HG03066 (cell line): ENCODE data around the gene PHPT1.
"Not testable (repeated sequence)": the region's sequence is repeated elsewhere in the genome, so short reads cannot be mapped to it uniquely, and the experiment has no call there.

ENCODE experiments used
- ATAC-seq: cut with Tn5 transposase; IDR thresholded peaks from one replicate; pipeline ENCODE4 v1.9.1; 2021; ENCODE audit warnings: low read depth; ENCODE audit not compliant: unreplicated experiment

Gene PHPT1

GRCh38 chr9:136857581-136858412 lies 8.6 kb downstream of the PHPT1 start:
- no peak for ATAC-seq

DNA sequence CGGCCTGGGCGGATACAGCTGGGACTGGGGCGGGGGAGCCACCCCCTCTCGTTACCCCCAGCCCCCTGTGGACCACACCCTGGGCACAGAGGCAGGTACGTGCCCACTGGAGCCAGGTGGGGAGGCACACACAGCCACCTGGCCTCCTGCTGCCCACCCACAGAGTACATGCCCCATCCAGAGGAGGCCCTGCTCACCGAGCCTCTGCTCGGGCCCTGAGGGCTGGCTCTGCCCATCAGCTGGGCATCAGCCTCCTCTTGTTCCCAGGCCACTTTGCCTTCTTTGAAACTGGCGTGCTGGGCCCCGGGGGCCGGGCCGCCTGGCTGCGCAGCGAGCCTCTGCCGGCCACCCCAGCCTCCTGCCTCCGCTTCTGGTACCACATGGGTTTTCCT lies 9.2 kb downstream of the PHPT1 start:
- ATAC-seq, result no peak

DNA sequence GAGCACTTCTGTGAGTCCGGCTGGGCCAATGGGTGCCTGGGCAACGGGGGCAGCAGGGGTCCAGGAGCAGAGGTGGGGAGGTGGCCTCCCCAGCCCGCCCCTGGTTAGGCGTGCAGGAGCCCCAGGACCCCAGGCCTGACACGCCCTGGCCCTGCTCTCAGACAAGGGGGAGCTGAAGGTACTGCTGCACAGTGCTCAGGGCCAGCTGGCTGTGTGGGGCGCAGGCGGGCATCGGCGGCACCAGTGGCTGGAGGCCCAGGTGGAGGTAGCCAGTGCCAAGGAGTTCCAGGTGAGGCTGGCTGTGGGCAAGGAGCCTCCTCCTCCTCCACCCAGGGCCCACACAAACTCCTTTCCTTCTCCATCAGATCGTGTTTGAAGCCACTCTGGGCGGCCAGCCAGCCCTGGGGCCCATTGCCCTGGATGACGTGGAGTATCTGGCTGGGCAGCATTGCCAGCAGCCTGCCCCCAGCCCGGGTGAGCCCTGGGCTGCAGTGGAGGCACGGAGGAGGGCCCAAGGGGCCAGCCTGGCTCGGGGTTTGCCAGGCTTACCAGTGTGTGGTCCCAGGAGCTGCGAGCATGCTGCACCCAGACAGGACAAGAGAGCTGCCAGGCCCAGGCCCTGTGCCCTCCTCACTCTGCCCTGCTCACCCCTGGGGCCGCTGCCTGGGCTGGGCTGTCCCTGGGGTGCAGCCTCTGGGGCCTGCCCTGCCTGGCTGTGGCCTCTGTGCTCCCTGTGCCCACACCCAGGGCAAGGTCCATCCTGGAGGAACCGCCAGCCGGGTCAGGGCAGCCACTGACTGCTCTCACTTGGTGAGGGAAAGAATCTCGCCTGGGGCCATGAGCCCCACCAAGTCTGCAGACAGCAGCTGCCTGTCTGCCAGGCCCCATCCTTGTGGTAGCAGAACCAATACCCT lies 9.9 kb downstream of the PHPT1 start:
- no peak for ATAC-seq

- no peak for ATAC-seq
Measured at GRCh38 chr9:136860529-136860928, 11.3 kb downstream of the PHPT1 start.

GRCh38 chr9:136860933-136861873 lies 12.0 kb downstream of the PHPT1 start:
- ATAC-seq, result no peak

- no peak for ATAC-seq
Measured at GRCh38 chr9:136861874-136862457, 12.8 kb downstream of the PHPT1 start.

DNA sequence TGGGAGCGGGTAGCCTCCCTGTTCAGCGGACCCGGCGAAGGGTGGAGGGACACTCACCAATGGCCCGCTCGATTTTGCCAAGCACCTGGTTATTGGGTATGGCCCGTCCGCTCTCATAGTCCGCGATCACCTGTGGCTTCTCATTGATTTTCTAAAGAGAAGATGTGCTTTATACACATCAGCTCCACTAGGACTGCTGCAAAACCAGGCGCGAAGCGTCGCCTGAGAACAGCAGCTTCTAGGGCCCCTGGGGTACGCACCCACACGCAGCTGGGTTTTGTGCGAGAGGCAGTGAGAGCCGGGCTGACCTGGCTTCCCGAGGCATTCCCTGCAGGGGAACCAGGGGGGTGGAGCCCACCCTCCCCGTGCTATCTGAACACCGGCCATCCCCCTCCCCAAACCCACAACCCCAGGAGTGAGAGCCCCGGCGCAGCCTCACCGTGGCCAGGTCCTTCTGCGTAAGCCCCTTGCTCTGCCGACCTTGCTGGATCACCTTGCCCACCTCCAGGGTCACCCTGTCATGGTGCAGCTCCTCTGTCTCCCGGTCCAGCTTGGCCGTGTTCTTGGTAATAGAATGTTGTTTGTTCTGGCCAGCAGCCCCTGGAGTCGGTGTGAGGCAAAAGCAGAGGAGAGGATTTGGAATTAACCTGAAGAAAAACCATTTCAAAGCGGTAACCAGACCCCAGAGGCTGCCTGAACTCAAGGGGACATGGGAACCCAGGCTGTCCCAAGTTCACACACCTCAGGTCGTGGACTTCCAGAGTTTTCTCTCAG lies 13.8 kb downstream of the PHPT1 start:
- ATAC-seq, result no peak

DNA sequence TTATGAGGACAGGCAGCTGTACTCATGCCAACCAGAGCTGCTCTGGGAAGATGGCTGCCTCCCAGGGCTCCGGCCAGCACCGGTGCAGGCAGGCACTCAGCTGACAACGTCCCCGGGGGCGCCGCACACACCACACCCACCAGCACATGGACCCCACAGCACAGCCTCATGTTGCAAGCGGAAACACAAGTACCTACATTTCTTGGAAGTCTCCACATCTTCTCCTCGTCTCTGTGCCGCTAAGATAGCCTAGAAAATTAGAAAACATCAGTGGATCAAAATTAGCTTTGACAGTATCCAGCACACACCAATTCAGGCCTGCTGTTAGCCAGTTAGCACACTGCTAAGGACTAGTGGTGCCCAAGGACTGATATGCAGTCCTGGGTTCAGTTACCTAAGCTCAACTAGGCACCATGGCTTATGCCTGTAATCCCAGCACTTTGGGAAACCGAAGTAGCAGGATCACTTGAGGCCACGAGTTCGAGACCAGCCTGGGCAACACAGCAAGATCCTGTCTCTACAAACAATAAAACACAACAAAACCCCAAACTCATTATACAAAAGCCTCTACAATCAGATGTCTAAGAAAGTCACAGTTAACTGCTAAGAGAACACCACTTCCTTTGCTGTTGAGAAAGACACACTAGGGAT lies 14.5 kb downstream of the PHPT1 start:
- ATAC-seq, result no peak

GRCh38 chr9:136865041-136865767 lies 16.0 kb downstream of the PHPT1 start:
- ATAC-seq, result no peak

DNA sequence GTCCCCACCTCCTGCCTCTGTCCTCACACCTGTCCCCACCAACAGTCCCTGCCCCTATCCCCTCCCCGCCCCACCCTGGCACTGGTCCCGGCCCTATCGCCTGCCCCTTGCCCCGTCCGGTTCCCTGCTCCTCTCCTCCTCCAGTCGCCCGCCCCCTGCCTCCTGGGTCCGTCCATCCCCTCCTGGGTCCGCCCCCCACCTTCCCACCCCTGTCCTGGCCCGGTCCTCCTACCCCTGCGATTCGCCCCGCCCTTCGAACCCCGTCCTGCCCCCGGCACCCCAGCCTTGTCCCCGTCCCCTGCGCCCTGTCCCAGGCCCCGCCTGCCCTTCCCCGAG lies 16.5 kb downstream of the PHPT1 start:
- no peak for ATAC-seq

GRCh38 chr9:136866898-136867421 lies 17.8 kb downstream of the PHPT1 start:
- not testable (repeated sequence) for ATAC-seq

- ATAC-seq, result no peak
Measured at GRCh38 chr9:136867480-136867879, 18.3 kb downstream of the PHPT1 start.

DNA sequence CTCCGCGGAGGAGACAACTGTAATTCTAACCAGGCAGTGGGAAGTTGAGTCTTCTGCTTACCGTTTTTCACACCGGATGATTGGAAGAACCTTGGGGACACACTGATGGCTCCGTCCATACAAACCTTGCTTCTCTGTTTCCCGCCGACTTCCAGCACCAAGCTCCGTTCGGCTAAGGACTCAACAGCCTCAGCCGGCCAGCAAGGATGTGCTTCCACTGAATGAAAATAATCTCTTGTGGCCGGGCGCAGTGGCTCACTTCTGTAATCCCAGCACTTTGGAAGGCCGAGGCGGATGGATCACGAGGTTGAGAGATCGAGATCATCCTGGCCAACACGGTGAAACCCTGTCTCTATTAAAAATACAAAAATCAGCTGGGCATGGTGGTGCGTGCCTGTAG lies 18.7 kb downstream of the PHPT1 start:
- ATAC-seq, result no peak

GRCh38 chr9:136868644-136869043 lies 19.4 kb downstream of the PHPT1 start:
- no peak for ATAC-seq

DNA sequence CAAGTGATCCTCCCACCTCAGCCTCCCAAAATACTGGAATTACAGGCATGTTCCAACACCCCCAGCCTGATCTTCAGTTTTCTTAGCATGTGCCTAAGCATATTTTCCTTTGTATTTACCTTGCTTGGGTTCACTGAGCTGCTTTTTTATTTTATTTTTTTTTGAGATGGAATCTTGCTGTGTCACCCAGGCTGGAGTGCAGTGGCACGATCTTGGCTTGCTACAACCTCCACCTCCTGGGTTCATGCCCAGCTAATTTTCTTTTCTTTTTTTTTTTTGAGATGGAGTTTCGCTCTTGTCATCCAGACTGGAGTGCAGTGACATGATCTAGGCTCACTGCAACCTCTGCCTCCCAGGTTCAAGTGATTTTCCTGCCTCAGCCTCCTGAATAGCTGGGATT lies 20.4 kb downstream of the PHPT1 start:
- ATAC-seq, result not testable (repeated sequence)

DNA sequence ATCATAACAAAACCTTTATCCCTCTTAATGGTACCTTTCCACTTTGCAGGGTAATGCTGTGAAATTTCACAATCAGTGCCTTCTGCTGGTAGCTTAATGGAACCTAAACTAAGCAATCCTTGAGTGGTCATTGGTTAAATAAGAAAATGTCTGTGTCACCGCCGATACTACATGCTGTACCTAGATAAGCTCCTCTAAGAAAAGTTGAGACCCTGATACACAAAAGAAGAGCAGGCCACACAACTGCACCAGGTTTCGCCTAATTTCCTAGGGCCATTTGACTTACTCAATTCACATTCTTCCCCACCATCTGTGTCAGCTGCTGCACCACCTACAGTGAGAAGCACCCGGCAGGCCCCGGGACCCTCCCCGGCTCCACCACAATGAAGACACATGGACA lies 25.9 kb downstream of the PHPT1 start:
- ATAC-seq, result no peak

- no peak for ATAC-seq
Measured at GRCh38 chr9:136876476-136876875, 27.3 kb downstream of the PHPT1 start.

- no peak for ATAC-seq
Measured at GRCh38 chr9:136880651-136881050, 31.4 kb downstream of the PHPT1 start.
